Raji (cell line): Measurements from ENCODE around the gene BCAN.

ENCODE experiments used
- POLR2A ChIP-seq: IDR thresholded peaks from 2 replicates; pipeline ENCODE4 v1.6.1; 2011; ENCODE audit warnings: low read depth, low read length, control low read depth; ENCODE audit not compliant: insufficient read depth

Gene BCAN

GRCh38 chr1:156602557-156602993 lies 39.3 kb upstream of the BCAN start:
- TF ChIP-seq POLR2A, result 0 out of 2 replicates have a peak, but pooled peaks have one; percentile 14

- 0 out of 2 replicates have a peak, but pooled peaks have one; percentile 23 for TF ChIP-seq POLR2A
These were observed 33.8 kb upstream of the BCAN start for GRCh38 chr1:156608036-156608674.

GRCh38 chr1:156608981-156609380 lies 32.9 kb upstream of the BCAN start:
- no peak for TF ChIP-seq POLR2A

GRCh38 chr1:156612666-156613065 lies 29.3 kb upstream of the BCAN start:
- no peak for TF ChIP-seq POLR2A

GRCh38 chr1:156615946-156616345 lies 26.0 kb upstream of the BCAN start:
- TF ChIP-seq POLR2A, result no peak

- TF ChIP-seq POLR2A, result no peak
These were observed 25.5 kb upstream of the BCAN start for GRCh38 chr1:156616463-156616862.

GRCh38 chr1:156618853-156619581 lies 22.9 kb upstream of the BCAN start, which contains the start of gene HAPLN2:
Gene HAPLN2 (plus strand): TSS chr1:156619415. CDS start chr1:156623491, 4,076 bp downstream.
- TF ChIP-seq POLR2A, result no peak

GRCh38 chr1:156619582-156619955 lies 22.3 kb upstream of the BCAN start:
- TF ChIP-seq POLR2A, result no peak

- no peak for TF ChIP-seq POLR2A
These were observed 19.2 kb upstream of the BCAN start for GRCh38 chr1:156622581-156623297.

- TF ChIP-seq POLR2A, result no peak
These were observed 17.7 kb upstream of the BCAN start for GRCh38 chr1:156623946-156624813.

- no peak for TF ChIP-seq POLR2A
These were observed 17.0 kb upstream of the BCAN start for GRCh38 chr1:156624814-156625435.

GRCh38 chr1:156625436-156626078 lies 16.4 kb upstream of the BCAN start:
- no peak for TF ChIP-seq POLR2A

GRCh38 chr1:156626079-156626438 lies 15.9 kb upstream of the BCAN start:
- no peak for TF ChIP-seq POLR2A

GRCh38 chr1:156627313-156627880 lies 14.5 kb upstream of the BCAN start:
- no peak for TF ChIP-seq POLR2A
